HepG2 (cell line): ENCODE measurements around the gene VAV2. TPM values are rescaled to one million over a fixed set of nuclear protein-coding genes. Genes with fewer than 3 reads are reported as not detected.
A peak's percentile ranks its signal among the peaks of the same experiment; 100 is the strongest.

Source experiments
- ARID5B ChIP-seq: IDR thresholded peaks from 2 replicates; pipeline ENCODE4 v1.4.0; 2020; ENCODE audit warnings: mild to moderate bottlenecking, missing genetic modification reagents
- ATF4 ChIP-seq, 2 experiments: fragments of 450-650 bp in 1 of 2; sonication (generic) in 1 of 2; formaldehyde crosslinking; IDR thresholded peaks; 2 replicates each; pipeline versions ENCODE4 v1.5.0 to v1.8.0; 2020 to 2022; ENCODE audit warnings: mild to moderate bottlenecking in 1 of 2, missing genetic modification reagents in 1 of 2
- HOXA3 ChIP-seq: sonication (generic); formaldehyde crosslinking; IDR thresholded peaks from 2 replicates; pipeline ENCODE4 v1.5.0; 2020; ENCODE audit warnings: missing genetic modification reagents
- KDM3A ChIP-seq: IDR thresholded peaks from 2 replicates; pipeline ENCODE4 v1.6.1; 2018; ENCODE audit warnings: low read depth, missing compliant biosample characterization
- SETDB1 ChIP-seq: sonication (generic); formaldehyde crosslinking; IDR thresholded peaks from 2 replicates; pipeline ENCODE4 v1.5.1; 2020; ENCODE audit warnings: missing genetic modification reagents, mild to moderate bottlenecking, borderline replicate concordance
- ZNF383 ChIP-seq: sonication (generic); formaldehyde crosslinking; IDR thresholded peaks from 2 replicates; pipeline ENCODE4 v1.4.0; 2020; ENCODE audit warnings: missing genetic modification reagents, mild to moderate bottlenecking, borderline replicate concordance
- ZNF496 ChIP-seq: sonication (generic); formaldehyde crosslinking; IDR thresholded peaks from 2 replicates; pipeline ENCODE4 v1.8.1; 2023; ENCODE audit warnings: mild to moderate bottlenecking, moderate library complexity, missing genetic modification reagents; ENCODE audit not compliant: insufficient replicate concordance
- polyA plus RNA-seq, 8 experiments: library from polyadenylated mRNA; depleted of rRNA in 3 of 8; stranded (reverse) in 7 of 8; unstranded in 1 of 8; fragments of >200 nt; fragmentation: Illumina TruSeq in 4 of 8; extraction: Trizol in 4 of 8; gene quantifications; 2 replicates each; pipeline versions ENCODE4 v1.2.1 to v1.2.3, GENCODE V29; 2011 to 2016; ENCODE audit warnings: low read depth in 4 of 8, missing spikeins in 1 of 8, mixed read lengths in 1 of 8; ENCODE audit not compliant: insufficient read depth in 1 of 8
- total RNA-seq, 5 experiments: library from RNA; depleted of rRNA; stranded (reverse); fragments of >200 nt; fragmentation: Illumina TruSeq; extraction: Trizol; gene quantifications; 2 replicates each; pipeline ENCODE4 v1.2.3, GENCODE V29; 2016; ENCODE audit warnings: low read depth in 1 of 5
- TF ChIP-seq, protein P1 (sequence below): sonication (generic); formaldehyde crosslinking; conservative IDR thresholded peaks from 2 replicates; pipeline ENCODE4 v1.4.0; 2020; ENCODE audit warnings: mild to moderate bottlenecking, missing genetic modification reagents, moderate library complexity
- TF ChIP-seq, protein P2 (sequence below): sonication (generic); formaldehyde crosslinking; IDR thresholded peaks from 2 replicates; pipeline ENCODE4 v1.5.0; 2020; ENCODE audit warnings: mild to moderate bottlenecking, missing genetic modification reagents
- TF ChIP-seq, protein P3 (sequence below), 2 experiments: sonication (generic) in 1 of 2; formaldehyde crosslinking in 1 of 2; IDR thresholded peaks; 2 replicates each; pipeline versions ENCODE4 v1.4.0 to v1.6.1; 2016 to 2020; ENCODE audit warnings: borderline replicate concordance in 1 of 2, low read depth in 1 of 2, mild to moderate bottlenecking in 1 of 2, missing genetic modification reagents in 1 of 2

The VAV2 gene
- total and polyA plus RNA-seq, 2 of the 13 experiments (the other 11 are each of a cell fraction or from before 2014, with no cell fraction given) = 22.5 to 22.9 TPM

- TF ChIP-seq, protein P1, sequence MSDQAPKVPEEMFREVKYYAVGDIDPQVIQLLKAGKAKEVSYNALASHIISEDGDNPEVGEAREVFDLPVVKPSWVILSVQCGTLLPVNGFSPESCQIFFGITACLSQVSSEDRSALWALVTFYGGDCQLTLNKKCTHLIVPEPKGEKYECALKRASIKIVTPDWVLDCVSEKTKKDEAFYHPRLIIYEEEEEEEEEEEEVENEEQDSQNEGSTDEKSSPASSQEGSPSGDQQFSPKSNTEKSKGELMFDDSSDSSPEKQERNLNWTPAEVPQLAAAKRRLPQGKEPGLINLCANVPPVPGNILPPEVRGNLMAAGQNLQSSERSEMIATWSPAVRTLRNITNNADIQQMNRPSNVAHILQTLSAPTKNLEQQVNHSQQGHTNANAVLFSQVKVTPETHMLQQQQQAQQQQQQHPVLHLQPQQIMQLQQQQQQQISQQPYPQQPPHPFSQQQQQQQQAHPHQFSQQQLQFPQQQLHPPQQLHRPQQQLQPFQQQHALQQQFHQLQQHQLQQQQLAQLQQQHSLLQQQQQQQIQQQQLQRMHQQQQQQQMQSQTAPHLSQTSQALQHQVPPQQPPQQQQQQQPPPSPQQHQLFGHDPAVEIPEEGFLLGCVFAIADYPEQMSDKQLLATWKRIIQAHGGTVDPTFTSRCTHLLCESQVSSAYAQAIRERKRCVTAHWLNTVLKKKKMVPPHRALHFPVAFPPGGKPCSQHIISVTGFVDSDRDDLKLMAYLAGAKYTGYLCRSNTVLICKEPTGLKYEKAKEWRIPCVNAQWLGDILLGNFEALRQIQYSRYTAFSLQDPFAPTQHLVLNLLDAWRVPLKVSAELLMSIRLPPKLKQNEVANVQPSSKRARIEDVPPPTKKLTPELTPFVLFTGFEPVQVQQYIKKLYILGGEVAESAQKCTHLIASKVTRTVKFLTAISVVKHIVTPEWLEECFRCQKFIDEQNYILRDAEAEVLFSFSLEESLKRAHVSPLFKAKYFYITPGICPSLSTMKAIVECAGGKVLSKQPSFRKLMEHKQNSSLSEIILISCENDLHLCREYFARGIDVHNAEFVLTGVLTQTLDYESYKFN = peak; percentile 73
- TF ChIP-seq ZNF383 (no peak), ZNF496 (no peak), HOXA3 (CRISPR knock-in tag) (peak; percentile 27; the same call in 1 of the 2 replicates), KDM3A (CRISPR knock-in tag) (0 out of 2 replicates have a peak, but pooled peaks have one; percentile 56), SETDB1 (no peak), ATF4 (CRISPR knock-in tag; IDR thresholded peaks at IDR 0.05) (no peak), ARID5B (CRISPR knock-in tag) (0 out of 2 replicates have a peak, but pooled peaks have one; percentile 40)
- TF ChIP-seq, protein P2, sequence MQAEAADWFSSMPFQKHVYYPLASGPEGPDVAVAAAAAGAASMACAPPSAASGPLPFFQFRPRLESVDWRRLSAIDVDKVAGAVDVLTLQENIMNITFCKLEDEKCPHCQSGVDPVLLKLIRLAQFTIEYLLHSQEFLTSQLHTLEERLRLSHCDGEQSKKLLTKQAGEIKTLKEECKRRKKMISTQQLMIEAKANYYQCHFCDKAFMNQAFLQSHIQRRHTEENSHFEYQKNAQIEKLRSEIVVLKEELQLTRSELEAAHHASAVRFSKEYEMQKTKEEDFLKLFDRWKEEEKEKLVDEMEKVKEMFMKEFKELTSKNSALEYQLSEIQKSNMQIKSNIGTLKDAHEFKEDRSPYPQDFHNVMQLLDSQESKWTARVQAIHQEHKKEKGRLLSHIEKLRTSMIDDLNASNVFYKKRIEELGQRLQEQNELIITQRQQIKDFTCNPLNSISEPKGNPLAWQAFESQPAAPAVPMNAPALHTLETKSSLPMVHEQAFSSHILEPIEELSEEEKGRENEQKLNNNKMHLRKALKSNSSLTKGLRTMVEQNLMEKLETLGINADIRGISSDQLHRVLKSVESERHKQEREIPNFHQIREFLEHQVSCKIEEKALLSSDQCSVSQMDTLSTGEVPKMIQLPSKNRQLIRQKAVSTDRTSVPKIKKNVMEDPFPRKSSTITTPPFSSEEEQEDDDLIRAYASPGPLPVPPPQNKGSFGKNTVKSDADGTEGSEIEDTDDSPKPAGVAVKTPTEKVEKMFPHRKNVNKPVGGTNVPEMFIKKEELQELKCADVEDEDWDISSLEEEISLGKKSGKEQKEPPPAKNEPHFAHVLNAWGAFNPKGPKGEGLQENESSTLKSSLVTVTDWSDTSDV (CRISPR knock-in tag) = no peak
- TF ChIP-seq, protein P3, sequence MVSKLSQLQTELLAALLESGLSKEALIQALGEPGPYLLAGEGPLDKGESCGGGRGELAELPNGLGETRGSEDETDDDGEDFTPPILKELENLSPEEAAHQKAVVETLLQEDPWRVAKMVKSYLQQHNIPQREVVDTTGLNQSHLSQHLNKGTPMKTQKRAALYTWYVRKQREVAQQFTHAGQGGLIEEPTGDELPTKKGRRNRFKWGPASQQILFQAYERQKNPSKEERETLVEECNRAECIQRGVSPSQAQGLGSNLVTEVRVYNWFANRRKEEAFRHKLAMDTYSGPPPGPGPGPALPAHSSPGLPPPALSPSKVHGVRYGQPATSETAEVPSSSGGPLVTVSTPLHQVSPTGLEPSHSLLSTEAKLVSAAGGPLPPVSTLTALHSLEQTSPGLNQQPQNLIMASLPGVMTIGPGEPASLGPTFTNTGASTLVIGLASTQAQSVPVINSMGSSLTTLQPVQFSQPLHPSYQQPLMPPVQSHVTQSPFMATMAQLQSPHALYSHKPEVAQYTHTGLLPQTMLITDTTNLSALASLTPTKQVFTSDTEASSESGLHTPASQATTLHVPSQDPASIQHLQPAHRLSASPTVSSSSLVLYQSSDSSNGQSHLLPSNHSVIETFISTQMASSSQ (IDR thresholded peaks at IDR 0.05; ENCODE audit: low read depth) = no peak
- TF ChIP-seq, protein P3 (CRISPR knock-in tag; IDR thresholded peaks at IDR 0.05; ENCODE audit: borderline replicate concordance) = 0 out of 2 replicates have a peak, but pooled peaks have one; percentile 14
Observed at GRCh38 chr9:133788819-133789717, 203.1 kb downstream of the VAV2 start (continued).
